Trophoblast cell (in vitro differentiated cells and primary cell): Measurements from ENCODE around the gene ZKSCAN7.
"Not testable (repeated sequence)": the region's sequence is repeated elsewhere in the genome, so short reads cannot be mapped to it uniquely, and the experiment has no call there.

ENCODE experiments used
- DNase-seq, 2 donors: peaks; one replicate each; pipeline ENCODE4 v3.0.0-alpha.2; 2016
- H2AFZ ChIP-seq: 2 replicates; pipeline ENCODE4 v1.6.1; 2013; ENCODE audit warnings: low read length, moderate library complexity, mild to moderate bottlenecking; ENCODE audit not compliant: insufficient read depth, poor library complexity
- H2AK5ac ChIP-seq: 2 replicates; pipeline ENCODE4 v1.6.1; 2013; ENCODE audit warnings: mild to moderate bottlenecking, low read length
- H2BK120ac ChIP-seq: 2 replicates; pipeline ENCODE4 v1.6.1; 2013; ENCODE audit warnings: low read length, mild to moderate bottlenecking, moderate library complexity; ENCODE audit not compliant: insufficient read depth, poor library complexity
- H2BK12ac ChIP-seq: 2 replicates; pipeline ENCODE4 v1.6.1; 2013; ENCODE audit warnings: mild to moderate bottlenecking, low read length, moderate library complexity
- H2BK5ac ChIP-seq: 2 replicates; pipeline ENCODE4 v1.6.1; 2013; ENCODE audit warnings: low read length, low read depth, moderate library complexity, mild to moderate bottlenecking; ENCODE audit not compliant: poor library complexity
- H3K14ac ChIP-seq: 2 replicates; pipeline ENCODE4 v1.6.1; 2013; ENCODE audit warnings: mild to moderate bottlenecking, low read length
- H3K18ac ChIP-seq: 2 replicates; pipeline ENCODE4 v1.6.1; 2013; ENCODE audit warnings: mild to moderate bottlenecking, low read length
- H3K23ac ChIP-seq: 2 replicates; pipeline ENCODE4 v1.6.1; 2013; ENCODE audit warnings: low read length
- H3K27ac ChIP-seq: 2 replicates; pipeline ENCODE4 v1.5.1; 2013; ENCODE audit warnings: low read depth, mild to moderate bottlenecking, inconsistent platforms, low read length, moderate library complexity
- H3K27me3 ChIP-seq: 2 replicates; pipeline ENCODE4 v1.6.1; 2013; ENCODE audit warnings: inconsistent platforms, mild to moderate bottlenecking, low read length, moderate library complexity; ENCODE audit not compliant: insufficient read depth
- H3K36me3 ChIP-seq, 2 experiments: 1 replicate in 1 of 2; 2 replicates in 1 of 2; pipeline ENCODE4 v1.6.1; 2013; ENCODE audit warnings: low read length in 2 of 2, mild to moderate bottlenecking in 2 of 2, moderate library complexity in 1 of 2; ENCODE audit not compliant: insufficient read depth in 2 of 2, control insufficient read depth in 1 of 2
- H3K4ac ChIP-seq: 2 replicates; pipeline ENCODE4 v1.6.1; 2013; ENCODE audit warnings: low read depth, mild to moderate bottlenecking, low read length, moderate library complexity
- H3K4me1 ChIP-seq, 2 experiments: 1 replicate in 1 of 2; 2 replicates in 1 of 2; pipeline ENCODE4 v1.6.1; 2013; ENCODE audit warnings: low read length in 2 of 2, mild to moderate bottlenecking in 2 of 2, moderate library complexity in 1 of 2; ENCODE audit not compliant: insufficient read depth in 2 of 2, control insufficient read depth in 1 of 2
- H3K4me2 ChIP-seq: 2 replicates; pipeline ENCODE4 v1.6.1; 2013; ENCODE audit warnings: inconsistent platforms, mild to moderate bottlenecking, low read length, moderate library complexity
- H3K4me3 ChIP-seq: 2 replicates; pipeline ENCODE4 v1.5.1; 2013; ENCODE audit warnings: mild to moderate bottlenecking, low read depth, low read length, inconsistent platforms
- H3K79me1 ChIP-seq: one replicate; pipeline ENCODE4 v1.6.1; 2013; ENCODE audit warnings: low read length
- H3K79me2 ChIP-seq: 2 replicates; pipeline ENCODE4 v1.6.1; 2013; ENCODE audit warnings: low read length, mild to moderate bottlenecking; ENCODE audit not compliant: control insufficient read depth, insufficient read depth, poor library complexity
- H3K9ac ChIP-seq: 2 replicates; pipeline ENCODE4 v1.6.1; 2013; ENCODE audit warnings: mild to moderate bottlenecking, low read length
- H3K9me3 ChIP-seq: 2 replicates; pipeline ENCODE4 v1.6.1; 2013; ENCODE audit warnings: low read depth, mild to moderate bottlenecking, control low read depth, inconsistent platforms, low read length; ENCODE audit not compliant: insufficient read depth
- H4K12ac ChIP-seq: 2 replicates; pipeline ENCODE4 v1.6.1; 2013; ENCODE audit warnings: low read depth, mild to moderate bottlenecking, low read length, moderate library complexity
- H4K8ac ChIP-seq: 2 replicates; pipeline ENCODE4 v1.6.1; 2013; ENCODE audit warnings: low read depth, mild to moderate bottlenecking, low read length, moderate library complexity
- H4K91ac ChIP-seq: one replicate; pipeline ENCODE4 v1.6.1; 2013; ENCODE audit warnings: low read depth, mild to moderate bottlenecking, low read length, moderate library complexity
- WGBS: extraction: QIAGEN DNeasy Blood & Tissue Kit; methylation state at CpG from one replicate; pipeline ENCODE4 v1.1.7; 2013; ENCODE audit warnings: missing lambda C conversion rate; ENCODE audit not compliant: insufficient read length, insufficient coverage; ENCODE audit errors: extremely low coverage; 5-methylcytosine and 5-hydroxymethylcytosine counted together

Gene ZKSCAN7

GRCh38 chr3:44577354-44577952, 22.5 kb downstream of the ZKSCAN7 start:
- not testable (repeated sequence) for H3K9ac ChIP-seq
- no CpG with 5 or more reads among the region's 11 CpGs for WGBS

DNA sequence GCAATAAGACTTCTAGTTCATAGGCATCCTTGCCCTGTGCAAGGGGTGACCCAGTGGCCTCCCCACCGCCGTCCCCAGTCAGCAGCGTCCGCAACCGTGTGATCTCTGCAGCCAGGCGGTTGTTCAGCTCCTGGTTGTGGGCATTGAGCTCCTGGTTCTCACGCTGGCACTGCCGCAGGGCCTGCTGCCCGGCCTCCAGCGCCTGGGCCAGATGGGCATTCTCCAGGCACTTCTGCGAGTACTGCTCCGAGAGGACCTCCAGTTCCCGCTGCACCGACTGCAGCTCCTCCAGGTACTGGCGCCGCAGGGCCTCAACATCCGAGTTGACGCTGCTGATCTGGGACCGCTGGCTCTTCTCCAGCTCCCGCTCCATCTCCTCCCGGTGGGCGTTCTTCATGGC, 23.3 kb downstream of the ZKSCAN7 start:
- not testable (repeated sequence) for H3K14ac ChIP-seq, H3K4ac ChIP-seq, H3K18ac ChIP-seq, H3K4me2 ChIP-seq, H3K27ac ChIP-seq, H4K8ac ChIP-seq, H4K12ac ChIP-seq, H3K36me3 ChIP-seq, H2BK120ac ChIP-seq, H3K4me3 ChIP-seq, H3K9ac ChIP-seq, H3K79me1 ChIP-seq, H2AK5ac ChIP-seq, H3K23ac ChIP-seq, H3K4me1 ChIP-seq, H2AFZ ChIP-seq, H2BK12ac ChIP-seq, DNase-seq, H2BK5ac ChIP-seq, H3K79me2 ChIP-seq, H3K27me3 ChIP-seq, H4K91ac ChIP-seq, H3K9me3 ChIP-seq
- no CpG with 5 or more reads among the region's 22 CpGs for WGBS

More at GRCh38 chr3:44577354-44577952, 22.5 kb downstream of the ZKSCAN7 start:
- H2BK120ac ChIP-seq, DNase-seq, H3K23ac ChIP-seq, H4K12ac ChIP-seq, H3K4me1 ChIP-seq, H3K4me2 ChIP-seq, H3K18ac ChIP-seq, H3K4me3 ChIP-seq, H2AK5ac ChIP-seq, H3K9me3 ChIP-seq, H2BK5ac ChIP-seq, H4K8ac ChIP-seq, H4K91ac ChIP-seq, H3K27me3 ChIP-seq, H3K79me2 ChIP-seq, H2BK12ac ChIP-seq, H3K79me1 ChIP-seq, H3K4ac ChIP-seq, H3K27ac ChIP-seq, H2AFZ ChIP-seq, H3K14ac ChIP-seq, H3K36me3 ChIP-seq: not testable (repeated sequence)

DNA sequence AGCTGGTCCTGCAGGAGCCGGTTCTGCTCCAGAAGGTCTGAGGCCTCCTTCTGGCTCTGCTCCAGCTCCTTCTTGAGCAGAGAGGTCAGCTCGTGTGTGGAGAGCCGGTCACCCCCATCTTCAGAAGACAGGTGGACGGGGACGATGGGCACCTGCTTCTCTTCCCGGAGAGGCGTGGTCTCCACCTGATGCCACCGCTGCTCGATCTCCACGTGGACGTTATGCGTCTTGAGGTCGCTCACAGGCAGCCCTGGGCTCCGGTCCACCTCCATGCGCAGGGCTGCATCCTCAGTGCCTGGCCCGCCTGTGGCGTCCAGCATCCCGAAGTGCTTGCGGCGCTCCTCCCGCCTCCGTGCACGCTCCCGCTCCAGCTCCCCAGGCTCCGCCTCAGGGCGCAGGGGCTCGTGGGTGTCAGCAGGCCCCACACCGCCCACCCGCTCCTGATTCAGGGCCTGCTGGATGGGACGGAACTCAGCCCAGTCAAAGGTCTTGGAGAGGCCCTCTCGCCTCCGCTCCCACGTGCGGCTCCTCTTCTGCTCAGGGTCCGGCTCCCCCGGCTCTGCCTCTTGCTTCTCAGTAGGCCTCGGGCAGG, 24.0 kb downstream of the ZKSCAN7 start:
- not testable (repeated sequence) for H2AFZ ChIP-seq, H3K9ac ChIP-seq, H3K4ac ChIP-seq, H4K12ac ChIP-seq, H3K4me1 ChIP-seq, H2AK5ac ChIP-seq, H3K9me3 ChIP-seq, H2BK12ac ChIP-seq, H4K91ac ChIP-seq, H3K4me2 ChIP-seq, H2BK120ac ChIP-seq, H3K27ac ChIP-seq, H3K18ac ChIP-seq, H3K4me3 ChIP-seq, H3K23ac ChIP-seq, H3K79me2 ChIP-seq, H3K14ac ChIP-seq, H4K8ac ChIP-seq, H3K36me3 ChIP-seq, H3K27me3 ChIP-seq, H3K79me1 ChIP-seq, H2BK5ac ChIP-seq, DNase-seq
- WGBS: no CpG with 5 or more reads among the region's 37 CpGs

DNA sequence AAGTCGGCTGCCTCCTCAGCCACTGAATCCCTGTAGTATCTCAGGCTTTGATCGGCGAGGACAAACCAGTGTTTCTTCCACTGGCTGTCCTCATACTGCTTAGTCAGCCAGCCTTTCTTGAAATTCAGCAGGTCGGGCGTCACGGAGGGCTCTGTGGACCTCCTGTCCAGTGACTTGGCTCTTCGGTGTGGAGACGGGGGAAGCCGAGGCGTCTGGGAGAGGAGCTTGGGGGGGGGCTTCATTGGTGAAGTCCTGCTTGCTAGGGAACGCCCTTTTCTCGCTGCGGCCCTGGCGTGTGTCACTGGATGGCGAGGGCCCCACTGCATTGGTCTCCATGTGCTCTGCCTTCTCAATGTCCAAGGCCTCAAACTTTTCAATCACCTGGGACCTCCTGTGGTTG, 24.8 kb downstream of the ZKSCAN7 start:
- H3K27me3 ChIP-seq, H3K36me3 ChIP-seq, H3K4ac ChIP-seq, H2BK12ac ChIP-seq, H4K12ac ChIP-seq, H3K18ac ChIP-seq, H3K4me2 ChIP-seq, H2BK5ac ChIP-seq, H3K23ac ChIP-seq, H3K4me3 ChIP-seq, H3K9ac ChIP-seq, H2BK120ac ChIP-seq, H3K14ac ChIP-seq, H4K8ac ChIP-seq, H3K27ac ChIP-seq, H3K4me1 ChIP-seq, H2AFZ ChIP-seq, H3K79me2 ChIP-seq, H4K91ac ChIP-seq, H3K9me3 ChIP-seq, DNase-seq, H2AK5ac ChIP-seq, H3K79me1 ChIP-seq: not testable (repeated sequence)
- WGBS: no CpG with 5 or more reads among the region's 15 CpGs
